GM19351 (cell line): Measurements from ENCODE around the gene QTRT2.

Experiments used
- ATAC-seq: cut with Tn5 transposase; IDR thresholded peaks from one replicate; pipeline ENCODE4 v1.9.1; 2021; ENCODE audit warnings: mild to moderate bottlenecking, moderate library complexity; ENCODE audit not compliant: unreplicated experiment

QTRT2 gene

DNA sequence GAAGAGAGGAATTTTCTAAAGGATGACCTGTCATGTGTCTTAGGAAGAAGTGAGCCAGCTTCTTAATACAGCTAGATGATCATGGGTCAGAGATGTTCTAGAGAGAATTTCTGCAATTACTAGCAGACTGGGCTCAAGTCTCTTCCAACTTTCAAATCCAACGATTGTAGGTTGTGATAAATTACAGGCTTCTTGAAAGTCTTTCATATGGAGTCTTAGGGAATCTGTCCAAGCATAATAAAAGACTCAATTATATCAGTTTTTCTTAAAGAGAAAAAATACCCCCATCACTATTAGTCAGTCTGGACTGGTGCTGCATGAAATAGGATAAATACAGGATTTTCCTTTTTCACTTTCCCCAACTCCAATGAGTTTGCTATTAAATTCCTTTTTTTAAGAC lies 63.2 kb downstream of the QTRT2 start:
- ATAC-seq = no peak

DNA sequence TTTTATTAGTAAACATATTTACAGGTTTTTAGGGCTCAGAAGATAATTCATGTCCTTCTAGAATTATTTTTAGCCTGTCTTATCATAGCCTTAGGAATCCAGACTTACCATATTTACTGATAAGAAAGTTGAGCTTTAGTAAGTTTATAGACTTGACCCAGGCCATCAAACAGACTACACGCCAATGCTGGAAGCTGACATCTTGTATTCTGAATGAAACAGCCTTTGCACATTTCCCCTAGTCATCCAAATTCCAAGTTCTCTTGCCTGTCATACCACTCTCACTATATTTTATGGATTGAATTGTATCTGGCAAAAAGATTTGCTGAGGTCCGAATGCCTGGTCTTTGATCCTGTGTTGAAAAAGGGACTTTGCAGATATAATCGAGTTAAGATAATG lies 63.7 kb downstream of the QTRT2 start:
- no peak for ATAC-seq

DNA sequence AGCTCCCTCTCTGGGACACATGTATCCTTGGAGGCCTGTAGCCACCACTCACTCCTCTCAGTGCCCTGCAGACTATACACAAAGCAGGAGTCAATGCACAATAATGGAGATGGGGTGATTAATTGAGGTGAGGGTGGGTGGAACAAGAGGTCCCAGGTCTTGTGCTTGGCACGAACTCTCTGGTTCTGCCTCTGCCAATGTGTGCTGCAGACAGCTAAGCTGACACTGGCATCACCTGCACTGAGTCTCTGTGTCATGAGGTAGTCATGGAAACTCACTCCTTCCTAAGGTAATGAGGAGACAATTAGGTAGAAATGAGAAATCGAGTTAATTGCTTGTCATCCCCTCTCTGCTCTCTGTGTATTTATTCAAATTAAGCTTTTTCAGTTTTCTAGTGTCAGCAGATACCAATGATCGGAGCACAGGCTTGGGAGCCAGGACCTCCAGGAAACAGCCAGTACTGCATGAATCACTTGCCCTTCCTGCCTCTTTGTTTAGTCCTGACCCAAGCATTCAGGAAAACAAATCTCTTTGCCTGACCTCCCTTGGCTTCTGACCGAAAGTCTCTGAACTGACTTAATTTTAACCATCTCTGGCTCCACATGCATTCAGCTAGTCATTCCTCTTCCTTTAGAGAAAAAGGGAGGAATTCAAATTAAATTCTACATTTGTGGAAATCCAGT lies 65.6 kb downstream of the QTRT2 start:
- no peak for ATAC-seq

DNA sequence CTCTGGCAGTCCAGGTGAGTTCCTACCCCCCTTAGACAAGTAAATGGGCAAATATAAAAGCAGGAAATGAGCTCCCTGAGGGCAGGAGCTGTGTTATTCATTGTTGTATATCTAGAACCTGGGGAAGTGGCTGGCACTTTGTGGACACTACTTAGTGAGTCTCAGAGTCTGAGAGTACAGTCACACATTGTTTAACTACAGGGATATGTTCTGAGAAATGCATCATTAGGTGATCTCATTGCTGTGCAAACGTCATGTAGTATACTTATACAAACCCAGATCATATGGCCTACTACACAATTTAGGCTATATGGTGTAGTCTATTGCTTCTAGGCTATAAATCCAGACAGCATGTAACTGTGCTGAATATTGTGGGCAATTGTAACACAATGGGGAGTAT lies 69.9 kb downstream of the QTRT2 start:
- ATAC-seq = no peak

DNA sequence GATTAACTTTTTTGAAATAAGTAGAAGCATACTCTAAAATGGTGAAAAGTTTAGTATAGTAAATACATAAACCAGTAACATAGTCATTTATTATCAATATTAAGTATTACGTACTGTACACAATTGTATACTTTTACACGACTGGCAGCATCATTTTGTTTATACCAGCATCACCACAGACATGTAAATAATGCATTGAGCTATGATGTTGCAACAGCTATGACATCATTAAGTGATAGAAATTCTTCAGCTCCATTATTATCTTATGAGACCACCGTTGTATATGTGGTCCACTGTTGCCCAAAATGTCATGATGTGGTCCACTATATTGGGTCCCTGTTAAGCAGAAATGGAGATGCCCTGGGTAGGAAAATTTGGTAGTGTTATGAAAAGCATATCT lies 71.0 kb downstream of the QTRT2 start:
- ATAC-seq = no peak

DNA sequence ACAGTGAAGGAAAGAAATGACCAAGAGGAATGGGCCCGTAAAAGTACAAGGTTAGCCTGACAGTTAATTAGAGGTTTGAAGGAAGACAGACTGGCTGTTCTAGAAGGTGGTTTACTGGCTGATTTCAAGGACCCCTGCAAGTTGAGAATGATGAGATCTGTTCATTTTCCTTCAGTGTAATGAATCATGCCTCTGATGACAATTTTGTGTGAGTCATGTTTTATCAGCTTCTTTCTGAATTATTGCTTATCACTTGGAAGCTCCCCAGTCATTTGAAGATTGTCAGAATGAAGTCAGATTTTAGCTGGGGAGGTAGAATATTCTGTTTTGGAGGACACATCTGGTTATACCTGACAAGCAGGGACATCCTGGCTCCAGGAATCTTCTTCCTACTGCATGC lies 71.7 kb downstream of the QTRT2 start:
- no peak for ATAC-seq

DNA sequence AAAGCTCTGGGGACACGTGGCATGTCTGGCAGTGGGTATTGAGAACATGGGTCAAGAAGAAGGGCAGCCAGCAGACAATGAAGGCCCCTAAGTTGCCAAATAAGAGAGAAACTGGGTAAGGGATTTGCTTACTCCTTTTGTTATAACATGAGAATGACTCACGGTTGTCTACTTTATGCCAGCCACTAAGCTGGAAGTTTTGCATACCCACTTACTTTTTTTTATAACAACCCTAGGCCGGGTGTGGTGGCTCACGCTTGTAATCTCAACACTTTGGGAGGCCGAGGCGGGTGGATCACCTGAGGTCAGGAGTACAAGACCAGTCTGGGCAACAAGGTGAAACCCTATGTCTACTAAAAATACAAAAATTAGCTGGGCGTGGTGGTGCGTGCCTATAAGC lies 72.3 kb downstream of the QTRT2 start:
- no peak for ATAC-seq

DNA sequence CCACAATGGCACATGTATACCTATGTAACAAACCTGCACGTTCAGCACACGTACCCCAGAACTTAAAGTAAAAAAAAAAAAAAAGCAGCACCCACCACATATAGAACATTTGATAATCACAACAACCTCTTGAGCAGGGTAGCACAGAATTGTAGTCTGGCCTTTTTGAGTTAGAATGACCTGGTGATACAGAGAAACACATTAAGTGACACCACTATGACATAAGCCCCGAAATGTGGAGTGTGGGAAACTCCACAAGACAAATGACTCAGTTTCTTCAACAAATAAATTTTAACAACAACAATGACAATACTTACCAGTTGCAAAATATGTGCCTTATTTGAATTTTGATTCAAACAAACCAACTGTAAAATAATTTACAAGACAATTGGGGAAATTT lies 76.0 kb downstream of the QTRT2 start:
- no peak for ATAC-seq

DNA sequence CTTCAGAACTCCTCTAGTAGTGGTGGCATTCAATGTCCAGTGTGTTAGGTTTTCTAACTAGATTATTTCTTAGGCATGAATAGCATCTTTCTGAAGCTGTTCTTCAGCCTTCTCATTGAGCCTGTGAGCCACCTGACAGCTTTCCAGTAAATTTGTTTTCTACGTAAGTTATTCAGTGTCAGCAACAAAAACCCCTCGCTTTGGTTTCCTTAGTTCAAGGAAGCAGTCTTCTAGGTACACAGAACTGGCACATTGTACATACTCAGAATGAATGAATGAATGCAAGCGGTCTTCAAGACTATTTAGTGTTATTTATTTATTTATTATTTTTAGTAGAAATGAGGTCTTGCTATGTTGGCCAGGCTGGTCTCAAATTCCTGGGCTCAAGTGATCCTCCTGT lies 77.4 kb downstream of the QTRT2 start:
- ATAC-seq = no peak
